ENCODE data around the gene PPIF.

DNA sequence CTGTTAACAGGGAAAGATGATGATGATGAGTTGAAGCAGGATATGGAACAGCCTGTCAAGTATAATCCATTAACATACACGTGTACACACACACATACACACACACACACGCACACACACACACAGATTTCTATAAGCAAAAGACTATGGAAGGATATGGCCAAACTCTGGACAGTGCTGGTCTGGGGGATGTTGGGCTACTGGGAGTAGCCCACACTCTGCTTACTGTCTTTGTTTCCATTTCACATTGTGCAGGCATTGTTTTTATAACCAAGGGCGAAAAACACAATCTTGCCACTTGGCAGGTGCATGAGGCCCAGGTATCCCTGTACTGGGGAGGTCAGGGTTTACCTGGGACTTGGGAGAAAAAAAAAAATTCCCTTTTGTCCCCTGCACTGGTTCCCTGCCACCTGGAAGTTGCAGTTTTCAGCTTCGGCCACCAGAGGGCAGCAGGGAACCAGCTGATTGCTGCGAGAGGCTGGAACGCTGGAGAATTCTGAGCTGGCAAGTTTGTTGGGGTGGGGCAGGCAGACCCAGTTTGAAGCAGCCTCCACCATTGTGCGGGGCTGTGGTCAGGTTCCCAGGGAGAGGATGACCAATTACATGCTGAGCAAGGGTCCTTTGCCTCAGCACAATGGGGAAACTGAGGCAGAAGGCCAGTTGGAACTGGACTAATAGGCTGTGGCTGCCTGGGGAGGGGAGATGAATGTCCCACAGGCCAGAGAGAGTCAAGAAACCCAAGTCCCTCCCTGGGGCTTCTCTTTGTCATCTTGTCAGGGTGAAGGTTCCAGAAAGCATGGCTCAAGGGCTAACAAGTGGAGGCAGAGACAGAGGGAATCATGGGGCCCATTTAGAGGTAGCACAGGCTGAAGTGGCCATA, 27.3 kb downstream of the PPIF start:
- TF ChIP-seq, protein P1, sequence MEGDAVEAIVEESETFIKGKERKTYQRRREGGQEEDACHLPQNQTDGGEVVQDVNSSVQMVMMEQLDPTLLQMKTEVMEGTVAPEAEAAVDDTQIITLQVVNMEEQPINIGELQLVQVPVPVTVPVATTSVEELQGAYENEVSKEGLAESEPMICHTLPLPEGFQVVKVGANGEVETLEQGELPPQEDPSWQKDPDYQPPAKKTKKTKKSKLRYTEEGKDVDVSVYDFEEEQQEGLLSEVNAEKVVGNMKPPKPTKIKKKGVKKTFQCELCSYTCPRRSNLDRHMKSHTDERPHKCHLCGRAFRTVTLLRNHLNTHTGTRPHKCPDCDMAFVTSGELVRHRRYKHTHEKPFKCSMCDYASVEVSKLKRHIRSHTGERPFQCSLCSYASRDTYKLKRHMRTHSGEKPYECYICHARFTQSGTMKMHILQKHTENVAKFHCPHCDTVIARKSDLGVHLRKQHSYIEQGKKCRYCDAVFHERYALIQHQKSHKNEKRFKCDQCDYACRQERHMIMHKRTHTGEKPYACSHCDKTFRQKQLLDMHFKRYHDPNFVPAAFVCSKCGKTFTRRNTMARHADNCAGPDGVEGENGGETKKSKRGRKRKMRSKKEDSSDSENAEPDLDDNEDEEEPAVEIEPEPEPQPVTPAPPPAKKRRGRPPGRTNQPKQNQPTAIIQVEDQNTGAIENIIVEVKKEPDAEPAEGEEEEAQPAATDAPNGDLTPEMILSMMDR (optimal IDR thresholded peaks at IDR 0.05 in 1 of 3, IDR thresholded peaks at IDR 0.05 in 1 of 3, conservative IDR thresholded peaks at IDR 0.05 in 1 of 3; ENCODE audit: extremely low read depth in 1 of 3, insufficient read depth in 2 of 3, low read length in 3 of 3), result peak; percentile 90 to 97 (median 94)
- no peak for TF ChIP-seq EZH2 (IDR thresholded peaks at IDR 0.05; ENCODE audit: low read length)

All from keratinocyte (primary cell).